Upper lobe of left lung (tissue), 6 donors: Measurements from ENCODE around the gene NBAS. TPM values are rescaled to one million over a fixed set of nuclear protein-coding genes. Genes with fewer than 3 reads are reported as not detected.
"Not testable (repeated sequence)": the region's sequence is repeated elsewhere in the genome, so short reads cannot be mapped to it uniquely, and the experiment has no call there.

Experiments
- ATAC-seq, 2 donors: fragments of 200-7000 bp; cut with Tn5 transposase; one replicate each; pipeline ENCODE4 v1.9.1; 2022; ENCODE audit warnings: mild to moderate bottlenecking in 2 of 2, moderate library complexity in 2 of 2; ENCODE audit not compliant: low FRiP score in 2 of 2
- DNase-seq, 2 donors: peaks; one replicate each; pipeline ENCODE4 v3.0.0-alpha.2; 2019 to 2020
- H3K27ac ChIP-seq, 4 donors: fragments of 200-600 bp; sonication (generic); one replicate each; pipeline ENCODE4 v1.5.1; 2016 to 2019
- H3K27me3 ChIP-seq, 4 donors: fragments of 200-600 bp; sonication (generic); one replicate each; pipeline ENCODE4 v1.5.1; 2017 to 2019
- H3K36me3 ChIP-seq, 4 donors: fragments of 200-600 bp; sonication (generic); one replicate each; pipeline ENCODE4 v1.5.1; 2016 to 2019
- H3K4me1 ChIP-seq, 4 donors: fragments of 200-600 bp; sonication (generic); one replicate each; pipeline ENCODE4 v1.5.1; 2018 to 2019
- H3K4me3 ChIP-seq, 4 donors: fragments of 200-600 bp; sonication (generic); one replicate each; pipeline ENCODE4 v1.5.1; 2017 to 2019; ENCODE audit warnings: mild to moderate bottlenecking in 2 of 4, moderate library complexity in 1 of 4
- H3K9me3 ChIP-seq, 4 donors: fragments of 200-600 bp; sonication (generic); one replicate each; pipeline ENCODE4 v1.5.1; 2018 to 2019
- EP300 ChIP-seq, 4 donors: sonication (generic); formaldehyde crosslinking; IDR thresholded peaks; one replicate each; pipeline ENCODE4 v1.5.1; 2017; ENCODE audit warnings: antibody characterized with exemption in 4 of 4, control low read depth in 2 of 4
- POLR2A ChIP-seq, 4 donors: fragments of 450-650 bp; IDR thresholded peaks; one replicate each; pipeline ENCODE4 v1.5.1; 2016 to 2017; ENCODE audit warnings: antibody characterized with exemption in 4 of 4, mild to moderate bottlenecking in 2 of 4
- POLR2AphosphoS5 ChIP-seq, 2 donors: sonication (generic); formaldehyde crosslinking; IDR thresholded peaks; one replicate each; pipeline ENCODE4 v1.5.1; 2017; ENCODE audit warnings: antibody characterized with exemption in 2 of 2
- WGBS, 2 donors: methylation state at CpG; one replicate each; pipeline ENCODE4 v1.1.5; 2017 to 2018; 5-methylcytosine and 5-hydroxymethylcytosine counted together
- total RNA-seq, 6 donors: library from RNA; depleted of rRNA in 4 of 6; stranded (reverse); fragments of >200 nt in 4 of 6; gene quantifications; one replicate each; pipeline versions ENCODE4 v1.1.0 to v1.2.1, GENCODE V29; 2016 to 2021
- TF ChIP-seq, protein P1 (sequence below), 6 experiments: fragments of 450-650 bp in 4 of 6; fragments of 200-600 bp in 2 of 6; sonication (generic) in 2 of 6; IDR thresholded peaks; one replicate each; pipeline ENCODE4 v1.5.1; 2016 to 2019; ENCODE audit warnings: antibody characterized with exemption in 6 of 6
- donor health status: DM: no; HTN: no; CAD: no; lungs with moderate emphysema.
- donor health status: DM: no; HTN: yes; CAD: no; lungs with severe emphysema.

The NBAS gene
- total RNA-seq, 6 donors from 2014 or later = 33.2 to 75.5 (median 43.1) TPM

GRCh38 chr2:15323227-15323626, 237.9 kb downstream of the NBAS start:
- no peaks in the 10 kb centered on the region for H3K27me3 ChIP-seq
- H3K27ac ChIP-seq = no peak overlapping the region
- TF ChIP-seq POLR2AphosphoS5 (IDR thresholded peaks at IDR 0.05) (no peak), EP300 (IDR thresholded peaks at IDR 0.05) (no peak), POLR2A (IDR thresholded peaks at IDR 0.05) (no peak)
- TF ChIP-seq, protein P1, sequence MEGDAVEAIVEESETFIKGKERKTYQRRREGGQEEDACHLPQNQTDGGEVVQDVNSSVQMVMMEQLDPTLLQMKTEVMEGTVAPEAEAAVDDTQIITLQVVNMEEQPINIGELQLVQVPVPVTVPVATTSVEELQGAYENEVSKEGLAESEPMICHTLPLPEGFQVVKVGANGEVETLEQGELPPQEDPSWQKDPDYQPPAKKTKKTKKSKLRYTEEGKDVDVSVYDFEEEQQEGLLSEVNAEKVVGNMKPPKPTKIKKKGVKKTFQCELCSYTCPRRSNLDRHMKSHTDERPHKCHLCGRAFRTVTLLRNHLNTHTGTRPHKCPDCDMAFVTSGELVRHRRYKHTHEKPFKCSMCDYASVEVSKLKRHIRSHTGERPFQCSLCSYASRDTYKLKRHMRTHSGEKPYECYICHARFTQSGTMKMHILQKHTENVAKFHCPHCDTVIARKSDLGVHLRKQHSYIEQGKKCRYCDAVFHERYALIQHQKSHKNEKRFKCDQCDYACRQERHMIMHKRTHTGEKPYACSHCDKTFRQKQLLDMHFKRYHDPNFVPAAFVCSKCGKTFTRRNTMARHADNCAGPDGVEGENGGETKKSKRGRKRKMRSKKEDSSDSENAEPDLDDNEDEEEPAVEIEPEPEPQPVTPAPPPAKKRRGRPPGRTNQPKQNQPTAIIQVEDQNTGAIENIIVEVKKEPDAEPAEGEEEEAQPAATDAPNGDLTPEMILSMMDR (IDR thresholded peaks at IDR 0.05) = no peak
- H3K36me3 ChIP-seq = peaks cover 0 to 20% (median 0%) of the 10 kb centered on the region in 4 donors
- no peak for DNase-seq
- H3K9me3 ChIP-seq = peaks cover 0 to 4% (median 1%) of the 10 kb centered on the region in 4 donors
- no peak overlapping the region for H3K4me3 ChIP-seq
- H3K4me1 ChIP-seq = peaks cover 0 to 6% (median 0%) of the 10 kb centered on the region in 4 donors
- WGBS, 2 donors = 86 to 93% methylated on average over 1 of the region's 1 CpG
- ATAC-seq = no peak

- H3K4me1 ChIP-seq, H3K27me3 ChIP-seq, H3K9me3 ChIP-seq, H3K4me3 ChIP-seq, H3K27ac ChIP-seq, ATAC-seq, H3K36me3 ChIP-seq, DNase-seq: not testable (repeated sequence)
- WGBS, 2 donors = 74 to 75% methylated on average over 4 of the region's 4 CpGs
Measured at GRCh38 chr2:15321481-15321880, 239.7 kb downstream of the NBAS start.

- DNase-seq (peak in 1 of 2 donors; percentile 42), ATAC-seq (no peak)
- peaks cover 0 to 7% (median 1%) of the 10 kb centered on the region in 4 donors for H3K9me3 ChIP-seq
- no peak for TF ChIP-seq EP300 (IDR thresholded peaks at IDR 0.05)
- no peak for TF ChIP-seq POLR2A (IDR thresholded peaks at IDR 0.05)
- TF ChIP-seq, protein P1 (IDR thresholded peaks at IDR 0.05) = no peak
- no peak for TF ChIP-seq POLR2AphosphoS5 (IDR thresholded peaks at IDR 0.05)
- no peak overlapping the region for H3K4me3 ChIP-seq
- 84 to 89% methylated on average over 12 of the region's 12 CpGs for WGBS, 2 donors
- H3K4me1 ChIP-seq = peaks cover 0 to 5% (median 0%) of the 10 kb centered on the region in 4 donors
- peaks cover 0 to 11% (median 0%) of the 10 kb centered on the region in 4 donors for H3K36me3 ChIP-seq
- no peaks in the 10 kb centered on the region for H3K27me3 ChIP-seq
- no peak overlapping the region for H3K27ac ChIP-seq
Measured at GRCh38 chr2:15316370-15316814, 244.7 kb downstream of the NBAS start.

DNA sequence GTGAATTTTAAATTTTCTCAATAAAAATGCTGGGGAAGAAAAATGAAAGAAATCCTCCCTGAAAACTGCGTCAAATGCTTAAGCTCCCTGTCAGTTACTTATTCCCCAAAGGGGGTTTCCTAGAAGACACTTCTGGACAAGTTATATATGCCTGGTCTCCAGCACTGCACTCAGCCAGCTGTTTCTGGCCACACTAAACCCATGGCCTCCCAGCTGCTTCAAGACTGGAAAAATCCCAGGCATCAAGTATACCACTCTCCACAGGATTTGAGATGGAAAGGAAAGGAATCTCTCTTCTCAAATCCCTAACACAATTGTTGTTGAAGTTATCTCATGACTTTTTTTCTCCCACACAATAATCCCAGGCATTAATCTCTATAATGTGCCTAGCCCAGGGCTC, 245.7 kb downstream of the NBAS start:
- TF ChIP-seq EP300 (IDR thresholded peaks at IDR 0.05) = no peak
- TF ChIP-seq, protein P1 (IDR thresholded peaks at IDR 0.05) = no peak
- H3K4me3 ChIP-seq = no peak overlapping the region
- peaks cover 0 to 7% (median 0%) of the 10 kb centered on the region in 4 donors for H3K9me3 ChIP-seq
- H3K36me3 ChIP-seq = peaks cover 0 to 11% (median 0%) of the 10 kb centered on the region in 4 donors
- no peaks in the 10 kb centered on the region for H3K27me3 ChIP-seq
- H3K4me1 ChIP-seq = peaks cover 0 to 6% (median 0%) of the 10 kb centered on the region in 4 donors
- WGBS, 2 donors = 100% methylated on average over 1 of the region's 1 CpG
- no peak overlapping the region for H3K27ac ChIP-seq
- DNase-seq = no peak
- no peak for ATAC-seq

DNA sequence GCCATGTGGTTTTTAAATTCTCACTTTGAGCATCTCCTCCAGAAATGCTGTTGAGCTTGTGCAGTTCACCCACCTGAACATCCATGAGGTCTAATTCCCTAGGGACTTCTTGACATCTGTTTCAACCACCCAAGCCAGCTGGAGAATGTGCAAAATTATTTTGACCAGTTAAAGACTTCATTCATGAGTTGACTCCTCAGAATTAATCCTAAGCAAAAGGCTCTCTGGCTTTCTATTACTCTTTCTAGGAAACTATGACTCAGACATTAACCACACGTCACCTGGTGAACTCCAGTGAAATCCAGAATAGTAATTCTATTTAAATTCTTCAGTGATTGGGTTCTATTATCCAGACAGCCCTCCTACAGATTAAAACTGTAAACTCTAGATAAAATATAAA, 247.5 kb downstream of the NBAS start:
- DNase-seq = no peak
- WGBS, 2 donors = 70 to 81% methylated on average over 1 of the region's 1 CpG
- Histone ChIP-seq H3K4me3 (no peak overlapping the region), H3K27me3 (no peaks in the 10 kb centered on the region), H3K36me3 (peaks cover 0 to 11% (median 0%) of the 10 kb centered on the region in 4 donors), H3K9me3 (peaks cover 0 to 7% (median 0%) of the 10 kb centered on the region in 4 donors), H3K27ac (no peak overlapping the region), H3K4me1 (peaks cover 0 to 6% (median 0%) of the 10 kb centered on the region in 4 donors)
- TF ChIP-seq POLR2A (IDR thresholded peaks at IDR 0.05) (no peak), POLR2AphosphoS5 (IDR thresholded peaks at IDR 0.05) (no peak)
- no peak for ATAC-seq

DNA sequence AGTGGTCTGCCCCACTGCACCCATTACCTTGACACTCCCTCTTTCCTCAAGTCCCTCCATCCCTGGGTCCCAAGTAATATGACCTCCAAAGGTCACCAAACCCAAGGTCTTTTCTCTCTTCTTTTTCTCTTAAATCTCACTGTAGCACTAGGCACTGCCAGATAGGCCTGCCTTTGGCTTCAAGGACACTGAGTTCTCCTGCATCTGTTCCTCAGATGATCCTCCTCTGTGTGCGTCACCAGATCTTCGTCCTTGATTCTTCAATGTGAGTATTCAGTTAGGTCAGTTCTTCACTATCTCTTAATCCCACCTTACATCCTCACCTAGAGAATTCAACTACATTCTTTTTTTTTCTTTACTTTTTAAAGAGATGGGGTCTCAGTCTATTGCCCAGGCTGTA, 249.2 kb downstream of the NBAS start:
- WGBS, 2 donors = 93 to 94% methylated on average over 2 of the region's 2 CpGs
- Histone ChIP-seq H3K4me1 (peaks cover 0 to 6% (median 0%) of the 10 kb centered on the region in 4 donors), H3K36me3 (peaks cover 0 to 25% (median 4%) of the 10 kb centered on the region in 4 donors), H3K27ac (no peak overlapping the region), H3K4me3 (no peak overlapping the region), H3K9me3 (no peaks in the 10 kb centered on the region), H3K27me3 (no peaks in the 10 kb centered on the region)
- ATAC-seq (no peak), DNase-seq (no peak)
- TF ChIP-seq POLR2A (IDR thresholded peaks at IDR 0.05) (no peak), POLR2AphosphoS5 (IDR thresholded peaks at IDR 0.05) (no peak), EP300 (IDR thresholded peaks at IDR 0.05) (no peak)
- TF ChIP-seq, protein P1 (IDR thresholded peaks at IDR 0.05) = no peak
